Measurements from ENCODE around the gene POU2AF2. TPM values are rescaled to one million over a fixed set of nuclear protein-coding genes. Genes with fewer than 3 reads are reported as not detected.

Gene POU2AF2
- total RNA-seq, 5 donors from 2014 or later (not counting 1 experiment from before 2014, with no cell fraction given): not detected

GRCh38 chr11:111303461-111303860 lies 57.9 kb downstream of the POU2AF2 start:
- POLR2A ChIA-PET: no interaction called here
- H3K9me3 ChIP-seq: no peaks in the 10 kb centered on the region
- CTCF ChIA-PET: interaction anchor here (0.6 to 0.7 kb wide), 2 partner anchors 12 to 125 kb away, joined by 4 to 6 read pairs; no protein-coding TSS in a partner anchor
- H3K4me1 ChIP-seq (ENCODE audit: control insufficient read depth in 1 of 2, extremely low read depth in 1 of 2, insufficient read depth in 2 of 2, low read length in 2 of 2): peaks cover 0 to 5% of the 10 kb centered on the region in 2 experiments
- Mint-ChIP-seq H3K36me3 (no peaks in the 10 kb centered on the region), H3K4me1 (peaks cover 0 to under 1% (median 0%) of the 10 kb centered on the region in 3 donors), H3K27me3 (peaks cover 24 to 45% of the 10 kb centered on the region in 2 donors), H3K9me3 (no peaks in the 10 kb centered on the region), H3K27ac (no peak overlapping the region), H3K4me3 (no peak overlapping the region)
- DNase-seq (no peak), ATAC-seq (replicated peaks in 1 of 4) (no peak)
- no peaks in the 10 kb centered on the region for H3K36me3 ChIP-seq (ENCODE audit: control insufficient read depth in 2 of 2, extremely low read depth in 1 of 2, insufficient read depth in 1 of 2, low read length in 1 of 2)
- H3K4me3 ChIP-seq (ENCODE audit: control insufficient read depth in 1 of 2, extremely low read depth in 1 of 2, low read length in 1 of 2): no peak overlapping the region
- no CpG with 5 or more reads among the region's 4 CpGs for WGBS (ENCODE audit: insufficient coverage)
- no peak overlapping the region for H3K27ac ChIP-seq (ENCODE audit: low read length)
- H3K27me3 ChIP-seq (replicated peaks in 1 of 2; ENCODE audit: control insufficient read depth in 2 of 2, extremely low read depth in 1 of 2, insufficient read depth in 2 of 2, low read length in 1 of 2): peaks cover 0 to 22% of the 10 kb centered on the region in 2 experiments

DNA sequence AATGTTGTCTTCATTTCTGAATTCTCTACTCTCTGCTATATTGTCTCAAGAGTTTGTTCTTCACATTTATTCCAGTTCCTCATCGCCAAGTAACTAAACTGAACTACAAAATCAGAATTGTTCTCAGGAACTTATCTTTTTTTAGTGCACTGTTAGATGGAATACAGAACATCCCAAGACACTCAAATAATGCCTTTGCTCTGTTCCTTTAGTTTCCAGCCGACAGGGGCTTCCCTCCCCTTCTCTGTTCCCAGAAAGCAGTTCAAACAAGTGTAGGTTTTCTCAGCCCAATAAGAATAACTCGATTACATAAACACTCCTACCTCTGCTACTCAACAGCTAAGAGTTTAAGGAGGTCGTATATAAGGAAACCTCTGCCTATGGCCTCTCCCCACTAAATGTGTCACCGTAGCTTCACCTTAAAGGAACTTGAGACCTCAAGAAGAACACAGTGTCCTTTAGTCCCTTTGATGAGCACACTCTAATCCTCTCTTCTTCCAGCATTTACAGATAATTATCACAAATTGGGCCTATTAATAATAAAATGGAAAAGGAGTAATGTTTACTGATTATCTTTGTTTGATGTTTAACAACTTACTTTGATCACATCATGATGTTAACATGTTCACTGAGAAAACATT lies 59.8 kb downstream of the POU2AF2 start:
- no peak overlapping the region for H3K27ac Mint-ChIP-seq
- ATAC-seq (replicated peaks in 1 of 4) (no peak), DNase-seq (no peak)
- WGBS (ENCODE audit: insufficient coverage): 82% methylated on average over 3 of the region's 5 CpGs
- Histone ChIP-seq H3K27me3 (replicated peaks in 1 of 2; ENCODE audit: control insufficient read depth in 2 of 2, extremely low read depth in 1 of 2, insufficient read depth in 2 of 2, low read length in 1 of 2) (peaks cover 0 to 5% of the 10 kb centered on the region in 2 experiments), H3K4me1 (ENCODE audit: control insufficient read depth in 1 of 2, extremely low read depth in 1 of 2, insufficient read depth in 2 of 2, low read length in 2 of 2) (no peaks in the 10 kb centered on the region), H3K9me3 (no peaks in the 10 kb centered on the region), H3K36me3 (ENCODE audit: control insufficient read depth in 2 of 2, extremely low read depth in 1 of 2, insufficient read depth in 1 of 2, low read length in 1 of 2) (no peaks in the 10 kb centered on the region), H3K4me3 (ENCODE audit: control insufficient read depth in 1 of 2, extremely low read depth in 1 of 2, low read length in 1 of 2) (no peak overlapping the region), H3K27ac (ENCODE audit: low read length) (no peak overlapping the region)
- POLR2A ChIA-PET: no interaction called here
- H3K36me3 Mint-ChIP-seq: no peaks in the 10 kb centered on the region
- H3K4me1 Mint-ChIP-seq: no peaks in the 10 kb centered on the region
- peaks cover 30 to 43% of the 10 kb centered on the region in 2 donors for H3K27me3 Mint-ChIP-seq
- CTCF ChIA-PET: no interaction called here
- no peaks in the 10 kb centered on the region for H3K9me3 Mint-ChIP-seq
- H3K4me3 Mint-ChIP-seq: no peak overlapping the region

DNA sequence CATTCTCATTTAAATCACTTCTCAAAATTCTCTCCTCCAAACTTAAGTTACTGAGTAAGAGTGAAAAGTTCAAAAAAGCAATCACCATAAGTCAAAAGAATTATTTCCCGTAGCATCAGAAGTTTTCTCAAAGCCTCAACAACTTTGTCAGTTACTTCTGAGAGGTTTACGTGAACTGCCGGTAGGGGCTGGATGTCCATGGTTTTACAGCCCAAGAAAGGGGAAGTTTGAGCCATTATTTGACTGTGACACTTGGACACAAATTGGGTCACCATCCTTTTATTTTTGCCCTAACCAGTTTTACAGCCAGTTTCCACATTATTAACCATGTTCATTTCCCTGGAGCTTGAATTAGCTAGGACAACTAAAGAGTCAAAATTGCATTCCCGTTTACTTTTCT lies 60.4 kb downstream of the POU2AF2 start:
- Mint-ChIP-seq H3K4me3 (no peak overlapping the region), H3K4me1 (no peaks in the 10 kb centered on the region), H3K27me3 (peaks cover 30 to 39% of the 10 kb centered on the region in 2 donors), H3K36me3 (no peaks in the 10 kb centered on the region), H3K9me3 (no peaks in the 10 kb centered on the region), H3K27ac (no peak overlapping the region)
- ATAC-seq (replicated peaks in 1 of 4) (no peak), DNase-seq (no peak)
- no CpG with 5 or more reads among the region's 4 CpGs for WGBS (ENCODE audit: insufficient coverage)
- CTCF ChIA-PET: interaction anchor here in 1 of 2 donors (0.6 kb wide), 1 partner anchor 83 kb away, joined by 3 read pairs; no protein-coding TSS in a partner anchor
- POLR2A ChIA-PET: no interaction called here
- Histone ChIP-seq H3K27ac (ENCODE audit: low read length) (no peak overlapping the region), H3K9me3 (no peaks in the 10 kb centered on the region), H3K4me3 (ENCODE audit: control insufficient read depth in 1 of 2, extremely low read depth in 1 of 2, low read length in 1 of 2) (no peak overlapping the region), H3K27me3 (replicated peaks in 1 of 2; ENCODE audit: control insufficient read depth in 2 of 2, extremely low read depth in 1 of 2, insufficient read depth in 2 of 2, low read length in 1 of 2) (no peaks in the 10 kb centered on the region), H3K4me1 (ENCODE audit: control insufficient read depth in 1 of 2, extremely low read depth in 1 of 2, insufficient read depth in 2 of 2, low read length in 2 of 2) (no peaks in the 10 kb centered on the region), H3K36me3 (ENCODE audit: control insufficient read depth in 2 of 2, extremely low read depth in 1 of 2, insufficient read depth in 1 of 2, low read length in 1 of 2) (no peaks in the 10 kb centered on the region)

GRCh38 chr11:111306321-111306720 lies 60.8 kb downstream of the POU2AF2 start:
- CTCF ChIA-PET: interaction anchor here in 1 of 2 donors (0.6 kb wide), 1 partner anchor 83 kb away, joined by 3 read pairs; no protein-coding TSS in a partner anchor
- Histone ChIP-seq H3K27me3 (replicated peaks in 1 of 2; ENCODE audit: control insufficient read depth in 2 of 2, extremely low read depth in 1 of 2, insufficient read depth in 2 of 2, low read length in 1 of 2) (no peaks in the 10 kb centered on the region), H3K9me3 (no peaks in the 10 kb centered on the region), H3K27ac (ENCODE audit: low read length) (no peak overlapping the region), H3K36me3 (ENCODE audit: control insufficient read depth in 2 of 2, extremely low read depth in 1 of 2, insufficient read depth in 1 of 2, low read length in 1 of 2) (no peaks in the 10 kb centered on the region), H3K4me3 (ENCODE audit: control insufficient read depth in 1 of 2, extremely low read depth in 1 of 2, low read length in 1 of 2) (no peak overlapping the region), H3K4me1 (ENCODE audit: control insufficient read depth in 1 of 2, extremely low read depth in 1 of 2, insufficient read depth in 2 of 2, low read length in 2 of 2) (no peaks in the 10 kb centered on the region)
- POLR2A ChIA-PET: no interaction called here
- no peak overlapping the region for H3K4me3 Mint-ChIP-seq
- 68% methylated on average over 3 of the region's 5 CpGs for WGBS (ENCODE audit: insufficient coverage)
- H3K9me3 Mint-ChIP-seq: no peaks in the 10 kb centered on the region
- ATAC-seq (replicated peaks in 1 of 4) (no peak), DNase-seq (no peak)
- H3K4me1 Mint-ChIP-seq: no peaks in the 10 kb centered on the region
- H3K27me3 Mint-ChIP-seq: peaks cover 30 to 36% of the 10 kb centered on the region in 2 donors
- no peak overlapping the region for H3K27ac Mint-ChIP-seq
- H3K36me3 Mint-ChIP-seq: no peaks in the 10 kb centered on the region

DNA sequence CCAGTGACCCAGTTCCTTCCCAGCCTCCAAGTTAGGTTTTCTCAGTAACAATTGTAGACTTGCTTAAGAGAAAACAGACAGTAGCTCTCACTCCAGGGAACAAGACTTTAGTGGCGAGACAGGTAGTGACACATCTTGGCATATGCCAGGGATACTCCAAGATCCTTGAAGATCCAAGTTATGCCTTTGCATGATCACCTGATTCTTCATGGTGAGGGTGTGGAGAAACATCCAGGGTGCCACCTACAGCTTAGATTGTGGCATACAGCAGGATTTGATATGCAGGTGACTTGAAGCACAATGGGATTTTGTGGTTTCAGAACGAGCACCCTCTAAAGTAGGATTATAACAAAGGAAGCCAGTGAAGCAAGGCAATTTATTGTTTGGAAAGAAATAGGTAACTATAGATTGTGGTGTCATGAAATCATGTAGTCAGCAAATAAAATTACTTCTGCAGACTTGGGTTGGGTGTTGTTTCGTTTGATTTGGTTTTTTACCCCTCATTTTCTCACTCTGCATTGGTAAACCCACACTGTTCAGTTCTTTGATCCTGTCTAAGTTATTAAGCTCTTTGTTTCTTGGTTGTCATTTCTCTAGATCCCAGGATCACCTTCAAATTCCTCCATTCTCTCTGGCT lies 62.1 kb downstream of the POU2AF2 start:
- CTCF ChIA-PET: no interaction called here
- H3K4me1 ChIP-seq (ENCODE audit: control insufficient read depth in 1 of 2, extremely low read depth in 1 of 2, insufficient read depth in 2 of 2, low read length in 2 of 2): no peaks in the 10 kb centered on the region
- peaks cover 28 to 32% of the 10 kb centered on the region in 2 donors for H3K27me3 Mint-ChIP-seq
- no peaks in the 10 kb centered on the region for H3K4me1 Mint-ChIP-seq
- H3K27ac Mint-ChIP-seq: no peak overlapping the region
- POLR2A ChIA-PET: no interaction called here
- WGBS (ENCODE audit: insufficient coverage): no CpG with 5 or more reads among the region's 3 CpGs
- H3K36me3 Mint-ChIP-seq: no peaks in the 10 kb centered on the region
- H3K36me3 ChIP-seq (ENCODE audit: control insufficient read depth in 2 of 2, extremely low read depth in 1 of 2, insufficient read depth in 1 of 2, low read length in 1 of 2): no peaks in the 10 kb centered on the region
- H3K4me3 Mint-ChIP-seq: no peak overlapping the region
- DNase-seq (no peak), ATAC-seq (replicated peaks in 1 of 4) (no peak)
- H3K27ac ChIP-seq (ENCODE audit: low read length): no peak overlapping the region
- H3K9me3 ChIP-seq: no peaks in the 10 kb centered on the region
- no peak overlapping the region for H3K4me3 ChIP-seq (ENCODE audit: control insufficient read depth in 1 of 2, extremely low read depth in 1 of 2, low read length in 1 of 2)
- no peaks in the 10 kb centered on the region for H3K27me3 ChIP-seq (replicated peaks in 1 of 2; ENCODE audit: control insufficient read depth in 2 of 2, extremely low read depth in 1 of 2, insufficient read depth in 2 of 2, low read length in 1 of 2)
- no peaks in the 10 kb centered on the region for H3K9me3 Mint-ChIP-seq

DNA sequence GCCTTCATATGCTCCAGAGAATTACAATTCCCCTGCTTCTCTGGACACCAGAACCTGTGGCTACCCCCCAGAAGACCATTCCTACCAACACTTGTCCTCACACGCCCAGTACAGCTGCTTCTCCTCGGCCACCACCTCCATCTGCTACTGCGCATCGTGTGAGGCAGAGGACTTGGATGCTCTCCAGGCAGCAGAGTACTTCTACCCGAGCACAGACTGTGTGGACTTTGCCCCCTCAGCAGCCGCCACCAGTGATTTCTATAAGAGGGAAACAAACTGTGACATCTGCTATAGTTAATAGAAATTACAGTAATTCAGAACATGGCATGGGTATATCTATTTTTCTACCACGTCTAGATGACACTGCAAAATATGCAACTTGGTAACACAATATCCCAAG lies 62.6 kb downstream of the POU2AF2 start:
- Histone ChIP-seq H3K4me1 (ENCODE audit: control insufficient read depth in 1 of 2, extremely low read depth in 1 of 2, insufficient read depth in 2 of 2, low read length in 2 of 2) (no peaks in the 10 kb centered on the region), H3K9me3 (no peaks in the 10 kb centered on the region), H3K4me3 (ENCODE audit: control insufficient read depth in 1 of 2, extremely low read depth in 1 of 2, low read length in 1 of 2) (no peak overlapping the region), H3K36me3 (ENCODE audit: control insufficient read depth in 2 of 2, extremely low read depth in 1 of 2, insufficient read depth in 1 of 2, low read length in 1 of 2) (no peaks in the 10 kb centered on the region), H3K27me3 (replicated peaks in 1 of 2; ENCODE audit: control insufficient read depth in 2 of 2, extremely low read depth in 1 of 2, insufficient read depth in 2 of 2, low read length in 1 of 2) (no peaks in the 10 kb centered on the region), H3K27ac (ENCODE audit: low read length) (no peak overlapping the region)
- no peak for ATAC-seq (replicated peaks in 1 of 4)
- no peaks in the 10 kb centered on the region for H3K9me3 Mint-ChIP-seq
- 91% methylated on average over 4 of the region's 7 CpGs for WGBS (ENCODE audit: insufficient coverage)
- H3K27me3 Mint-ChIP-seq: peaks cover 26 to 29% of the 10 kb centered on the region in 2 donors
- no peaks in the 10 kb centered on the region for H3K4me1 Mint-ChIP-seq
- ChIA-PET CTCF (no interaction called here), POLR2A (no interaction called here)
- no peak overlapping the region for H3K27ac Mint-ChIP-seq
- no peak for DNase-seq
- H3K36me3 Mint-ChIP-seq: no peaks in the 10 kb centered on the region
- H3K4me3 Mint-ChIP-seq: no peak overlapping the region
